ENCODE data around the gene RALGAPA2.

The RALGAPA2 gene

GRCh38 chr20:20603339-20603990 is 109.0 kb downstream of the RALGAPA2 start:
- H3K27me3 ChIP-seq (replicated peaks; ENCODE audit: control insufficient read depth, insufficient read depth, low read length), result no peaks in the 10 kb centered on the region
- H3K36me3 ChIP-seq (ENCODE audit: control insufficient read depth, insufficient read depth, low read length, severe bottlenecking), result peaks cover 5% of the 10 kb centered on the region
- H3K9ac ChIP-seq (ENCODE audit: low read length), result no peak overlapping the region
- no peak for DNase-seq (ENCODE audit: low read depth)
- H3K4me1 ChIP-seq (ENCODE audit: control insufficient read depth, insufficient read depth, low read length), result no peaks in the 10 kb centered on the region
- no peaks in the 10 kb centered on the region for H3K9me3 ChIP-seq (ENCODE audit: control insufficient read depth, low read length)
- no peak overlapping the region for H3K4me3 ChIP-seq (ENCODE audit: low read length)

DNA sequence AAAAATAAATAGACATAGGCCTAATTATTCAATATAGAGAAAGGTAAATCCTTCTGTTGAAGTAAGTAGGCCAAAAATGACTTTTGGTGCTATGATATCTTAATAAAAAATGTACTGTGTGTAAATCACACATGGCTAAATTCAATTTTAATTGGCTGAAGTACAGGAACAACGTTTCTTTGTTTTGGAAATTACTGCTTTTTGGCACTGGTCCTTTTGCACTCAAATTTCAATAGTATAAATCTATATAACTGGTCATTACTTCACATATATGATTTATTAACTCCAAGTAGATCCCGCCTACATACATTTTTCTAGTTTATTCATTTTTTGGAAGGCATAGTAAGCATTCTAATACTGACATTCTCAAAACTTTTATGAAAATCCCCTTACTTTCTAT is 114.5 kb downstream of the RALGAPA2 start:
- no peak for DNase-seq (ENCODE audit: low read depth)
- no peaks in the 10 kb centered on the region for H3K27me3 ChIP-seq (replicated peaks; ENCODE audit: control insufficient read depth, insufficient read depth, low read length)
- H3K36me3 ChIP-seq (ENCODE audit: control insufficient read depth, insufficient read depth, low read length, severe bottlenecking), result peaks cover 5% of the 10 kb centered on the region
- no peaks in the 10 kb centered on the region for H3K9me3 ChIP-seq (ENCODE audit: control insufficient read depth, low read length)
- peaks cover 8% of the 10 kb centered on the region for H3K4me1 ChIP-seq (ENCODE audit: control insufficient read depth, insufficient read depth, low read length)
- no peak overlapping the region for H3K9ac ChIP-seq (ENCODE audit: low read length)
- H3K4me3 ChIP-seq (ENCODE audit: low read length), result no peak overlapping the region

GRCh38 chr20:20594171-20594530 is 118.3 kb downstream of the RALGAPA2 start:
- Histone ChIP-seq H3K36me3 (ENCODE audit: control insufficient read depth, insufficient read depth, low read length, severe bottlenecking) (no peaks in the 10 kb centered on the region), H3K9ac (ENCODE audit: low read length) (no peak overlapping the region), H3K4me3 (ENCODE audit: low read length) (no peak overlapping the region), H3K4me1 (ENCODE audit: control insufficient read depth, insufficient read depth, low read length) (peaks cover 10% of the 10 kb centered on the region), H3K9me3 (ENCODE audit: control insufficient read depth, low read length) (no peaks in the 10 kb centered on the region), H3K27me3 (replicated peaks; ENCODE audit: control insufficient read depth, insufficient read depth, low read length) (no peaks in the 10 kb centered on the region)
- DNase-seq (ENCODE audit: low read depth), result peak; percentile 82

- Histone ChIP-seq H3K9me3 (ENCODE audit: control insufficient read depth, low read length) (no peaks in the 10 kb centered on the region), H3K27me3 (replicated peaks; ENCODE audit: control insufficient read depth, insufficient read depth, low read length) (no peaks in the 10 kb centered on the region), H3K36me3 (ENCODE audit: control insufficient read depth, insufficient read depth, low read length, severe bottlenecking) (no peaks in the 10 kb centered on the region), H3K4me3 (ENCODE audit: low read length) (no peak overlapping the region), H3K9ac (ENCODE audit: low read length) (no peak overlapping the region), H3K4me1 (ENCODE audit: control insufficient read depth, insufficient read depth, low read length) (peaks cover 10% of the 10 kb centered on the region)
- peak; percentile 58 for DNase-seq (ENCODE audit: low read depth)
Measured at GRCh38 chr20:20593447-20594170, 118.8 kb downstream of the RALGAPA2 start.

DNA sequence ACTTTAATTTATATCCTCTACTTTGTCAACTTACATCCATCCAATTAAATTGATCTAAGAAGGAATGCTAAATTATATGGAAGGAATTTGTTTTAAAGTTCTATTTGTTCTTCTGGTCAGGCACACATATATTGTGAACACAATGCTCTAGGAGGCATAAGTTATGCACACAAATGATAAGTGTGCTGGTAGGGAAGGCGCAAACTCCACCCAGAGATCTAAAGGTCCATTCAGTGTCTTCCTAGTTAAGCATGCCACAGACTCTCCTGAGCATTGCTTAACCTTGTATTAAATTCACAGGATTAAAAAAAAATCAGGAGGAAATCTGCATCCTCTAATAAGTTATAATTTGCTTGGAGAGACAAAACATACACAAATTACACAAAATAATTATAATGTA is 127.3 kb downstream of the RALGAPA2 start:
- DNase-seq (ENCODE audit: low read depth), result no peak

GRCh38 chr20:20582734-20583133 is 129.7 kb downstream of the RALGAPA2 start:
- H3K9me3 ChIP-seq (ENCODE audit: control insufficient read depth, low read length), result peaks cover 4% of the 10 kb centered on the region
- no peaks in the 10 kb centered on the region for H3K27me3 ChIP-seq (replicated peaks; ENCODE audit: control insufficient read depth, insufficient read depth, low read length)
- H3K9ac ChIP-seq (ENCODE audit: low read length), result no peak overlapping the region
- no peaks in the 10 kb centered on the region for H3K4me1 ChIP-seq (ENCODE audit: control insufficient read depth, insufficient read depth, low read length)
- peaks cover 27% of the 10 kb centered on the region for H3K36me3 ChIP-seq (ENCODE audit: control insufficient read depth, insufficient read depth, low read length, severe bottlenecking)
- DNase-seq (ENCODE audit: low read depth), result no peak
- no peak overlapping the region for H3K4me3 ChIP-seq (ENCODE audit: low read length)

More for the DNA sequence above, 127.3 kb downstream of the RALGAPA2 start:
- no peaks in the 10 kb centered on the region for H3K27me3 ChIP-seq (replicated peaks; ENCODE audit: control insufficient read depth, insufficient read depth, low read length)
- H3K4me1 ChIP-seq (ENCODE audit: control insufficient read depth, insufficient read depth, low read length), result no peaks in the 10 kb centered on the region
- no peak overlapping the region for H3K4me3 ChIP-seq (ENCODE audit: low read length)
- peaks cover 26% of the 10 kb centered on the region for H3K36me3 ChIP-seq (ENCODE audit: control insufficient read depth, insufficient read depth, low read length, severe bottlenecking)
- no peak overlapping the region for H3K9ac ChIP-seq (ENCODE audit: low read length)
- peaks cover 4% of the 10 kb centered on the region for H3K9me3 ChIP-seq (ENCODE audit: control insufficient read depth, low read length)

- no peak overlapping the region for H3K9ac ChIP-seq (ENCODE audit: low read length)
- no peak for DNase-seq (ENCODE audit: low read depth)
- H3K4me3 ChIP-seq (ENCODE audit: low read length), result no peak overlapping the region
- H3K27me3 ChIP-seq (replicated peaks; ENCODE audit: control insufficient read depth, insufficient read depth, low read length), result no peaks in the 10 kb centered on the region
- H3K4me1 ChIP-seq (ENCODE audit: control insufficient read depth, insufficient read depth, low read length), result no peaks in the 10 kb centered on the region
- no peaks in the 10 kb centered on the region for H3K9me3 ChIP-seq (ENCODE audit: control insufficient read depth, low read length)
- peaks cover 26% of the 10 kb centered on the region for H3K36me3 ChIP-seq (ENCODE audit: control insufficient read depth, insufficient read depth, low read length, severe bottlenecking)
Measured at GRCh38 chr20:20580139-20580538, 132.3 kb downstream of the RALGAPA2 start.

DNA sequence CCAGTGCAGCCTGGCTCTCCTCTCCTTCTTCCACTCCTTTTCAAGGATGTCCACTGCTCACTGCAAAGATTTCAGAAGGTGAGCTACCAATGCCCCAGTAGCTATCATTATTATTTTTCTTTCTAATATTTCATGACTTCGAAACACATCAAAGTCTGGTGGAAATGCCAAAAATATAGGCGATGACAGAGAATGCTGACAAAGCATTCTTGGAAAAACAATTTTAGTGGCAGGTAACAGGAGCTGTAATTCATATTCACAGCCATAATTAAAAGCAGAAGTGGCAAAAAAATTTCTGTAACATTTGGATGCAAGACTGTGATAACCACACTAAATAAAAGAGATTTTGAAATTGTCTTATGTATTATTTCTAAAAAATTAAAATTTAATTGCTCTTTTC is 133.6 kb downstream of the RALGAPA2 start:
- Histone ChIP-seq H3K27me3 (replicated peaks; ENCODE audit: control insufficient read depth, insufficient read depth, low read length) (no peaks in the 10 kb centered on the region), H3K9ac (ENCODE audit: low read length) (no peak overlapping the region), H3K4me1 (ENCODE audit: control insufficient read depth, insufficient read depth, low read length) (no peaks in the 10 kb centered on the region), H3K9me3 (ENCODE audit: control insufficient read depth, low read length) (no peaks in the 10 kb centered on the region), H3K4me3 (ENCODE audit: low read length) (no peak overlapping the region), H3K36me3 (ENCODE audit: control insufficient read depth, insufficient read depth, low read length, severe bottlenecking) (peaks cover 24% of the 10 kb centered on the region)
- DNase-seq (ENCODE audit: low read depth), result no peak

GRCh38 chr20:20573797-20574196 is 138.6 kb downstream of the RALGAPA2 start:
- Histone ChIP-seq H3K36me3 (ENCODE audit: control insufficient read depth, insufficient read depth, low read length, severe bottlenecking) (peaks cover 8% of the 10 kb centered on the region), H3K9ac (ENCODE audit: low read length) (no peak overlapping the region), H3K4me3 (ENCODE audit: low read length) (no peak overlapping the region), H3K9me3 (ENCODE audit: control insufficient read depth, low read length) (no peaks in the 10 kb centered on the region), H3K27me3 (replicated peaks; ENCODE audit: control insufficient read depth, insufficient read depth, low read length) (no peaks in the 10 kb centered on the region), H3K4me1 (ENCODE audit: control insufficient read depth, insufficient read depth, low read length) (no peaks in the 10 kb centered on the region)
- DNase-seq (ENCODE audit: low read depth), result no peak

DNA sequence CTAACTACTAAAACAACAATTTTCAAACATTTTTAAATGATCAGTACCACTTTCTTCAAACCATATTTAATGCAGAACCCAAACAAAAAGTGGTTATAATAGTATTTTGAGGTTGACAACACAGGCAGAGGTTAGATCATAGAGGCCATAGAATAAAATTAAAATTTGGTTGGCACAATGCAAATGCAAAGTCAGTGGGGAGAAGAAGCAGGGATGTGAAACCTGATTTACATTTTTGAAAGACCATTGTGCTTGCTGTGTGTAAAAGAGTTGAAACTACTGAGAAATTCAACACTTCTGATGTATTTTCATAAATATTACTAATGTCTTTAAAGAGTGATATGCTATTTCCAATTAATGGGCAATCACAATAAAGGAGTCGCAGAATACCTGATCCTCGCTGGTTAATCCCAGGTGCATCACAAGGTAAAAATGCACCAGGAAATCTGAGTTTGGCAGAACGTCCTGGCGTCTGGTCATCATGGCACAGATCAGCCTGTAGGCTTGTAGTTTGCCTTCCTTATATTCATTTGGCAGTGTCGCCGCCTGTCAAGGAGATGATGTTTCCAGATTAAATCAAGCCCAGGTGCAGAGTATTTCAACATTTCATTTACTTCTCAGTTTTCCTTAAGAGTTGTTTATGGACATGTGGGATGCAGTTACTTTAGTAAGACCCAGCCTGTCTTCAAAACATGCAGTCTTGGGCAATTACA is 141.2 kb downstream of the RALGAPA2 start:
- H3K36me3 ChIP-seq (ENCODE audit: control insufficient read depth, insufficient read depth, low read length, severe bottlenecking), result peaks cover 5% of the 10 kb centered on the region
- DNase-seq (ENCODE audit: low read depth), result no peak
- no peak overlapping the region for H3K4me3 ChIP-seq (ENCODE audit: low read length)
- H3K9ac ChIP-seq (ENCODE audit: low read length), result no peak overlapping the region
- H3K4me1 ChIP-seq (ENCODE audit: control insufficient read depth, insufficient read depth, low read length), result no peaks in the 10 kb centered on the region
- H3K9me3 ChIP-seq (ENCODE audit: control insufficient read depth, low read length), result no peaks in the 10 kb centered on the region
- no peaks in the 10 kb centered on the region for H3K27me3 ChIP-seq (replicated peaks; ENCODE audit: control insufficient read depth, insufficient read depth, low read length)

- Histone ChIP-seq H3K4me1 (ENCODE audit: control insufficient read depth, insufficient read depth, low read length) (no peaks in the 10 kb centered on the region), H3K4me3 (ENCODE audit: low read length) (no peak overlapping the region), H3K27me3 (replicated peaks; ENCODE audit: control insufficient read depth, insufficient read depth, low read length) (no peaks in the 10 kb centered on the region), H3K36me3 (ENCODE audit: control insufficient read depth, insufficient read depth, low read length, severe bottlenecking) (peaks cover 5% of the 10 kb centered on the region), H3K9me3 (ENCODE audit: control insufficient read depth, low read length) (no peaks in the 10 kb centered on the region), H3K9ac (ENCODE audit: low read length) (no peak overlapping the region)
- peak; percentile 82 for DNase-seq (ENCODE audit: low read depth)
Measured at GRCh38 chr20:20568604-20569205, 143.7 kb downstream of the RALGAPA2 start.
